H9 (cell line): ENCODE measurements around the gene ASB8. TPM values are rescaled to one million over a fixed set of nuclear protein-coding genes. Genes with fewer than 3 reads are reported as not detected.

Experiments used
- DNase-seq: peaks from one replicate; pipeline ENCODE4 v3.0.0-alpha.2; 2017
- H2AFZ ChIP-seq: one replicate; pipeline ENCODE4 v1.6.1; 2013; ENCODE audit warnings: mild to moderate bottlenecking, low read length, control low read depth, moderate library complexity
- H2AK5ac ChIP-seq: 2 replicates; pipeline ENCODE4 v1.6.1; 2013; ENCODE audit warnings: low read length, control low read depth, mixed read lengths; ENCODE audit not compliant: insufficient read length
- H2BK120ac ChIP-seq: one replicate; pipeline ENCODE4 v1.6.1; 2013; ENCODE audit warnings: low read depth, mild to moderate bottlenecking, low read length, control low read depth, inconsistent platforms; ENCODE audit not compliant: poor library complexity, severe bottlenecking
- H2BK12ac ChIP-seq: 2 replicates; pipeline ENCODE4 v1.6.1; 2013; ENCODE audit warnings: low read length, control low read depth, mixed read lengths, low read depth; ENCODE audit not compliant: insufficient read length
- H2BK15ac ChIP-seq: 2 replicates; pipeline ENCODE4 v1.6.1; 2013; ENCODE audit warnings: low read depth, low read length, control low read depth
- H2BK20ac ChIP-seq: one replicate; pipeline ENCODE4 v1.6.1; 2013; ENCODE audit warnings: low read depth, mild to moderate bottlenecking, low read length, control low read depth, inconsistent platforms; ENCODE audit not compliant: poor library complexity, severe bottlenecking
- H2BK5ac ChIP-seq: 2 replicates; pipeline ENCODE4 v1.6.1; 2013; ENCODE audit warnings: low read length, control low read depth, mixed read lengths; ENCODE audit not compliant: insufficient read length
- H3K14ac ChIP-seq: 2 replicates; pipeline ENCODE4 v1.6.1; 2013; ENCODE audit warnings: low read length, control low read depth; ENCODE audit not compliant: insufficient read depth
- H3K18ac ChIP-seq: 2 replicates; pipeline ENCODE4 v1.6.1; 2013; ENCODE audit warnings: low read depth, mild to moderate bottlenecking, mixed read lengths, low read length, control low read depth; ENCODE audit not compliant: insufficient read length
- H3K23ac ChIP-seq: 2 replicates; pipeline ENCODE4 v1.6.1; 2013; ENCODE audit warnings: low read length, control low read depth, mixed read lengths, low read depth; ENCODE audit not compliant: insufficient read length
- H3K23me2 ChIP-seq: 2 replicates; pipeline ENCODE4 v1.6.1; 2013; ENCODE audit warnings: low read depth, mild to moderate bottlenecking, mixed read lengths, low read length, control low read depth; ENCODE audit not compliant: insufficient read length, poor library complexity, severe bottlenecking
- H3K27ac ChIP-seq: 2 replicates; pipeline ENCODE4 v1.5.1; 2013; ENCODE audit warnings: low read length, control low read depth, mixed read lengths, low read depth; ENCODE audit not compliant: insufficient read length
- H3K27me3 ChIP-seq: 2 replicates; pipeline ENCODE4 v1.6.1; 2013; ENCODE audit warnings: low read length, control low read depth, inconsistent platforms; ENCODE audit not compliant: insufficient read depth
- H3K4ac ChIP-seq: 2 replicates; pipeline ENCODE4 v1.6.1; 2013; ENCODE audit warnings: low read depth, mild to moderate bottlenecking, control low read depth, inconsistent platforms, low read length, moderate library complexity
- H3K4me1 ChIP-seq: 2 replicates; pipeline ENCODE4 v1.6.1; 2013; ENCODE audit warnings: low read length, control low read depth, inconsistent platforms; ENCODE audit not compliant: insufficient read depth
- H3K4me2 ChIP-seq: 2 replicates; pipeline ENCODE4 v1.6.1; 2013; ENCODE audit warnings: low read length, control low read depth, mixed read lengths; ENCODE audit not compliant: insufficient read length, insufficient read depth
- H3K56ac ChIP-seq: 2 replicates; pipeline ENCODE4 v1.6.1; 2013; ENCODE audit warnings: low read depth, mild to moderate bottlenecking, mixed read lengths, low read length, control low read depth; ENCODE audit not compliant: insufficient read length
- H3K79me1 ChIP-seq: 2 replicates; pipeline ENCODE4 v1.6.1; 2013; ENCODE audit warnings: low read depth, mild to moderate bottlenecking, moderate library complexity, low read length, control low read depth, inconsistent platforms; ENCODE audit not compliant: insufficient read depth, poor library complexity, severe bottlenecking
- H3K79me2 ChIP-seq: 2 replicates; pipeline ENCODE4 v1.6.1; 2013; ENCODE audit warnings: low read length, control low read depth, inconsistent platforms; ENCODE audit not compliant: insufficient read depth
- H3K9ac ChIP-seq: 2 replicates; pipeline ENCODE4 v1.6.1; 2013; ENCODE audit warnings: low read length, control low read depth, mixed read lengths; ENCODE audit not compliant: insufficient read length; ENCODE audit errors: extremely low read depth
- H3K9me3 ChIP-seq: one replicate; pipeline ENCODE4 v1.6.1; 2013; ENCODE audit warnings: low read depth, low read length, inconsistent platforms; ENCODE audit not compliant: control insufficient read depth
- H3T11ph ChIP-seq: one replicate; pipeline ENCODE4 v1.6.1; 2013; ENCODE audit warnings: mild to moderate bottlenecking, low read length, control low read depth, inconsistent platforms
- H4K20me1 ChIP-seq: one replicate; pipeline ENCODE4 v1.6.1; 2013; ENCODE audit not compliant: control insufficient read depth, insufficient read length, insufficient read depth
- H4K5ac ChIP-seq: 2 replicates; pipeline ENCODE4 v1.6.1; 2013; ENCODE audit warnings: low read depth, mild to moderate bottlenecking, mixed read lengths, low read length, control low read depth; ENCODE audit not compliant: insufficient read length
- H4K8ac ChIP-seq: replicated peaks from 2 replicates; pipeline ENCODE4 v1.6.1; 2013; ENCODE audit warnings: low read length, control low read depth, mixed read lengths, low read depth; ENCODE audit not compliant: insufficient read length
- H4K91ac ChIP-seq: 2 replicates; pipeline ENCODE4 v1.6.1; 2013; ENCODE audit warnings: low read depth, mild to moderate bottlenecking, moderate library complexity, mixed read lengths, low read length, control low read depth; ENCODE audit not compliant: insufficient read length
- H3K27ac Mint-ChIP-seq, 3 experiments: 2 replicates in 2 of 3; 3 replicates in 1 of 3; pipeline ENCODE4 v1.8.0; 2020 to 2021; ENCODE audit warnings: mixed read lengths in 3 of 3, mild to moderate bottlenecking in 1 of 3, moderate library complexity in 1 of 3
- H3K27me3 Mint-ChIP-seq: 2 replicates; pipeline ENCODE4 v1.8.0; 2021; ENCODE audit warnings: low read depth, mild to moderate bottlenecking, moderate library complexity, mixed read lengths
- H3K36me3 Mint-ChIP-seq, 3 experiments: 2 replicates in 2 of 3; 3 replicates in 1 of 3; pipeline ENCODE4 v1.8.0; 2020 to 2021; ENCODE audit warnings: low read depth in 3 of 3, mixed read lengths in 3 of 3; ENCODE audit not compliant: insufficient read depth in 1 of 3
- H3K4me1 Mint-ChIP-seq, 2 experiments: 2 replicates each; pipeline ENCODE4 v1.8.0; 2020; ENCODE audit warnings: mixed read lengths in 2 of 2
- H3K4me3 Mint-ChIP-seq, 2 experiments: 2 replicates in 1 of 2; 3 replicates in 1 of 2; pipeline ENCODE4 v1.8.0; 2020 to 2021; ENCODE audit warnings: mild to moderate bottlenecking in 2 of 2, mixed read lengths in 2 of 2, moderate library complexity in 1 of 2
- H3K9me3 Mint-ChIP-seq, 2 experiments: 2 replicates in 1 of 2; 3 replicates in 1 of 2; pipeline ENCODE4 v1.8.0; 2020; ENCODE audit warnings: mild to moderate bottlenecking in 2 of 2, mixed read lengths in 2 of 2, moderate library complexity in 1 of 2
- WGBS: extraction: QIAGEN DNeasy Blood & Tissue Kit; methylation state at CpG from one replicate; pipeline ENCODE4 v1.1.7; 2013; ENCODE audit warnings: missing lambda C conversion rate, low lambda C conversion rate, mixed read lengths; ENCODE audit not compliant: insufficient read length; ENCODE audit errors: extremely low coverage; 5-methylcytosine and 5-hydroxymethylcytosine counted together
- total RNA-seq: library from RNA; stranded (reverse); gene quantifications from 2 replicates; pipeline ENCODE4 v1.2.1, GENCODE V29; 2021
- TF ChIP-seq, protein P1 (sequence below): fragments of 200-600 bp; sonication (generic); conservative IDR thresholded peaks from 3 replicates; pipeline ENCODE4 v1.8.0; 2021; ENCODE audit warnings: antibody characterized with exemption, mild to moderate bottlenecking

Gene ASB8
- total RNA-seq, 1 experiment from 2014 or later: 10.9 TPM

DNA sequence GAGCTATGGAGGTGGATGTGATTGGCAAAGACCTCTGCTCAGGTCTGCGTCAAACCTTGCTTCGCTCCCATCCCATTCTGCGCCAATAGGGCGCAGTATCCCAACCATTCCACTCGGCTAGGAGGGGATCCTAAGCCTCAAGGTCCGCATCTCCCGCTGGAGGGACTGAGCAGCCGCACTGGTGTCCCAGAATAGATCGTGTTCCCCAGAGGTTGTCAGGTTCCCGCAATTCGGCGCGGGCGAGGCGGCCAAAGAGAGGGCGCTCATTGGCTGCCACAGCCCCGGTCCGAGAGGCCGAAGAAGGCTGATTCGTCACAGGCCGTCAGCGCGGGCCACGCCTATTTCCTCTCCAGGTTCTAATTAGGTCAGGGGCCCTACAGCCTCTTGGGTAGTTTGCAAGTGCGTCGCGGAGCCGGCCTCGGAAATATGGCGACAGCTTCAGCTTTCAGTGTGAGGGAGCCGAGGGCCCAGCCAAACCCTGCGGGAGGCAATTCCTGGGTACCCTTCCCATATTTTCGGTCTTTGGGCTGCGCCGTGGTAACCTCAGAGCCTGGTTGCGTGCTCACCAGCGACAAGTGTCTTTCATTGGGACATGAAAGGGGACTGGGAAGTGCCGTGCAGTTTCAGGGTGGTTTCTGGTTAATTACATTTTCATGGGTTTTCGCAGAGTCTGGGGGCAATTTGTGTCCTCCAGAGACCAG, 40.8 kb upstream of the ASB8 start:
- H2BK5ac ChIP-seq: no peak overlapping the region
- DNase-seq: peak; percentile 100
- peak overlapping the region; percentile 83 for H3K9ac ChIP-seq
- H3T11ph ChIP-seq: no peak overlapping the region
- Mint-ChIP-seq H3K4me3 (peak overlapping the region; percentile 81 to 85), H3K27ac (peak overlapping the region; percentile 63 to 96 (median 71); a peak in 5 of 7 replicates), H3K4me1 (peaks cover 9 to 13% of the 10 kb centered on the region in 2 experiments; a peak in 3 of 4 replicates), H3K27me3 (peaks cover 79% of the 10 kb centered on the region), H3K36me3 (peaks cover 0 to 4% (median 3%) of the 10 kb centered on the region in 3 experiments; a peak in 2 of 7 replicates), H3K9me3 (peaks cover 7 to 23% of the 10 kb centered on the region in 2 experiments)
- peaks cover 7% of the 10 kb centered on the region for H3K23me2 ChIP-seq
- H4K91ac ChIP-seq: no peak overlapping the region
- no peak overlapping the region for H2BK120ac ChIP-seq
- H4K8ac ChIP-seq: no peak overlapping the region
- H3K79me2 ChIP-seq: no peaks in the 10 kb centered on the region
- peak overlapping the region; percentile 82 for H4K5ac ChIP-seq
- H3K4me1 ChIP-seq: no peaks in the 10 kb centered on the region
- no peak overlapping the region for H3K23ac ChIP-seq
- no peaks in the 10 kb centered on the region for H3K9me3 ChIP-seq
- no peak overlapping the region for H2BK12ac ChIP-seq
- no peaks in the 10 kb centered on the region for H4K20me1 ChIP-seq
- no peak overlapping the region for H2BK20ac ChIP-seq
- H3K4ac ChIP-seq: no peak overlapping the region; the same call in 1 of the 2 replicates
- H3K14ac ChIP-seq: peak overlapping the region; percentile 89
- TF ChIP-seq, protein P1, sequence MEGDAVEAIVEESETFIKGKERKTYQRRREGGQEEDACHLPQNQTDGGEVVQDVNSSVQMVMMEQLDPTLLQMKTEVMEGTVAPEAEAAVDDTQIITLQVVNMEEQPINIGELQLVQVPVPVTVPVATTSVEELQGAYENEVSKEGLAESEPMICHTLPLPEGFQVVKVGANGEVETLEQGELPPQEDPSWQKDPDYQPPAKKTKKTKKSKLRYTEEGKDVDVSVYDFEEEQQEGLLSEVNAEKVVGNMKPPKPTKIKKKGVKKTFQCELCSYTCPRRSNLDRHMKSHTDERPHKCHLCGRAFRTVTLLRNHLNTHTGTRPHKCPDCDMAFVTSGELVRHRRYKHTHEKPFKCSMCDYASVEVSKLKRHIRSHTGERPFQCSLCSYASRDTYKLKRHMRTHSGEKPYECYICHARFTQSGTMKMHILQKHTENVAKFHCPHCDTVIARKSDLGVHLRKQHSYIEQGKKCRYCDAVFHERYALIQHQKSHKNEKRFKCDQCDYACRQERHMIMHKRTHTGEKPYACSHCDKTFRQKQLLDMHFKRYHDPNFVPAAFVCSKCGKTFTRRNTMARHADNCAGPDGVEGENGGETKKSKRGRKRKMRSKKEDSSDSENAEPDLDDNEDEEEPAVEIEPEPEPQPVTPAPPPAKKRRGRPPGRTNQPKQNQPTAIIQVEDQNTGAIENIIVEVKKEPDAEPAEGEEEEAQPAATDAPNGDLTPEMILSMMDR: no peak
- no peaks in the 10 kb centered on the region for H3K79me1 ChIP-seq
- no CpG with 5 or more reads among the region's 39 CpGs for WGBS
- peaks cover 4% of the 10 kb centered on the region; the same call in 1 of the 2 replicates for H3K27me3 ChIP-seq
- H2AFZ ChIP-seq: peak overlapping the region; percentile 10
- H2AK5ac ChIP-seq: no peak overlapping the region
- peak overlapping the region; percentile 80 for H3K4me2 ChIP-seq
- peak overlapping the region; percentile 92 for H3K18ac ChIP-seq
- H3K27ac ChIP-seq: peak overlapping the region; percentile 50
- H3K56ac ChIP-seq: no peak overlapping the region
- no peak overlapping the region for H2BK15ac ChIP-seq
